Mesenchymal stem cell (in vitro differentiated cells and primary cell): ENCODE data around the gene MISP.
A peak's percentile ranks its signal among the peaks of the same experiment; 100 is the strongest.
"Not testable (repeated sequence)": the region's sequence is repeated elsewhere in the genome, so short reads cannot be mapped to it uniquely, and the experiment has no call there.

Experiments used
- DNase-seq: peaks from one replicate; pipeline ENCODE4 v3.0.0-alpha.2; 2013
- H2AFZ ChIP-seq: one replicate; pipeline ENCODE4 v1.6.1; 2013; ENCODE audit warnings: low read depth, mild to moderate bottlenecking, control low read depth, inconsistent platforms, low read length, moderate library complexity
- H2AK5ac ChIP-seq: 2 replicates; pipeline ENCODE4 v1.6.1; 2013; ENCODE audit warnings: low read length, moderate library complexity, mild to moderate bottlenecking, inconsistent platforms; ENCODE audit not compliant: severe bottlenecking
- H2BK120ac ChIP-seq: one replicate; pipeline ENCODE4 v1.6.1; 2013; ENCODE audit warnings: low read depth, mild to moderate bottlenecking, inconsistent platforms, low read length, moderate library complexity
- H2BK12ac ChIP-seq, 2 experiments: one replicate each; pipeline ENCODE4 v1.6.1; 2013; ENCODE audit warnings: inconsistent platforms in 2 of 2, low read length in 2 of 2, mild to moderate bottlenecking in 2 of 2, moderate library complexity in 2 of 2, control low read depth in 1 of 2
- H2BK15ac ChIP-seq: one replicate; pipeline ENCODE4 v1.6.1; 2013; ENCODE audit warnings: mild to moderate bottlenecking, low read depth, inconsistent platforms; ENCODE audit not compliant: poor library complexity, severe bottlenecking
- H2BK5ac ChIP-seq: 2 replicates; pipeline ENCODE4 v1.6.1; 2013; ENCODE audit warnings: low read depth, mild to moderate bottlenecking, low read length, control low read depth, inconsistent platforms; ENCODE audit not compliant: poor library complexity, severe bottlenecking
- H3K14ac ChIP-seq, 2 experiments: one replicate each; pipeline ENCODE4 v1.6.1; 2013; ENCODE audit warnings: inconsistent platforms in 2 of 2, low read length in 2 of 2, control low read depth in 1 of 2, mild to moderate bottlenecking in 1 of 2, moderate library complexity in 1 of 2
- H3K18ac ChIP-seq, 2 experiments: one replicate each; pipeline ENCODE4 v1.6.1; 2013; ENCODE audit warnings: inconsistent platforms in 2 of 2, low read length in 2 of 2, control low read depth in 1 of 2, low read depth in 1 of 2, mild to moderate bottlenecking in 1 of 2
- H3K23ac ChIP-seq, 2 experiments: one replicate each; pipeline ENCODE4 v1.6.1; 2013; ENCODE audit warnings: inconsistent platforms in 2 of 2, low read length in 2 of 2, mild to moderate bottlenecking in 2 of 2, moderate library complexity in 2 of 2, control low read depth in 1 of 2
- H3K27ac ChIP-seq: 2 replicates; pipeline ENCODE4 v1.5.1; 2013; ENCODE audit warnings: mild to moderate bottlenecking, moderate library complexity, low read length, control low read depth, inconsistent platforms; ENCODE audit not compliant: poor library complexity, severe bottlenecking
- H3K27me3 ChIP-seq, 2 experiments: 2 replicates each; pipeline versions ENCODE4 v1.6.1 to v1.7.0; 2013; ENCODE audit warnings: low read length in 2 of 2, mild to moderate bottlenecking in 2 of 2, moderate library complexity in 2 of 2, control low read depth in 1 of 2, inconsistent platforms in 1 of 2; ENCODE audit not compliant: control insufficient read depth in 1 of 2, insufficient read depth in 1 of 2
- H3K36me3 ChIP-seq, 2 experiments: 2 replicates each; pipeline versions ENCODE4 v1.6.1 to v1.7.0; 2013; ENCODE audit warnings: low read length in 2 of 2, control low read depth in 1 of 2, inconsistent platforms in 1 of 2, low read depth in 1 of 2, mild to moderate bottlenecking in 1 of 2; ENCODE audit not compliant: insufficient read depth in 2 of 2, control insufficient read depth in 1 of 2
- H3K4ac ChIP-seq, 2 experiments: one replicate each; pipeline ENCODE4 v1.6.1; 2013; ENCODE audit warnings: inconsistent platforms in 2 of 2, low read length in 2 of 2, mild to moderate bottlenecking in 2 of 2, moderate library complexity in 2 of 2, control low read depth in 1 of 2, low read depth in 1 of 2
- H3K4me1 ChIP-seq: 2 replicates; pipeline ENCODE4 v1.6.1; 2013; ENCODE audit warnings: low read depth, low read length, control low read depth; ENCODE audit not compliant: control insufficient read depth, insufficient read depth
- H3K4me2 ChIP-seq: 2 replicates; pipeline ENCODE4 v1.6.1; 2013; ENCODE audit warnings: low read length, mild to moderate bottlenecking, inconsistent platforms; ENCODE audit not compliant: poor library complexity, severe bottlenecking
- H3K4me3 ChIP-seq, 2 experiments: 2 replicates each; pipeline versions ENCODE4 v1.5.1 to v1.7.0; 2013; ENCODE audit warnings: low read length in 2 of 2, mild to moderate bottlenecking in 2 of 2, control low read depth in 1 of 2, low read depth in 1 of 2; ENCODE audit not compliant: insufficient read depth in 1 of 2
- H3K79me1 ChIP-seq: replicated peaks from 2 replicates; pipeline ENCODE4 v1.6.1; 2013; ENCODE audit warnings: mild to moderate bottlenecking, control low read depth, low read length, inconsistent platforms; ENCODE audit not compliant: poor library complexity, severe bottlenecking
- H3K9ac ChIP-seq: 2 replicates; pipeline ENCODE4 v1.7.0; 2013; ENCODE audit warnings: mild to moderate bottlenecking, low read length, moderate library complexity
- H3K9me3 ChIP-seq: 2 replicates; pipeline ENCODE4 v1.7.0; 2013; ENCODE audit warnings: mild to moderate bottlenecking, low read length; ENCODE audit not compliant: control insufficient read depth
- H4K8ac ChIP-seq: one replicate; pipeline ENCODE4 v1.6.1; 2013; ENCODE audit warnings: inconsistent platforms, mild to moderate bottlenecking, low read length, moderate library complexity
- H4K91ac ChIP-seq: one replicate; pipeline ENCODE4 v1.6.1; 2013; ENCODE audit warnings: mild to moderate bottlenecking, low read length, inconsistent platforms
- WGBS: methylation state at CpG from one replicate; pipeline ENCODE4 v1.1.7; 2013; ENCODE audit warnings: mixed read lengths; 5-methylcytosine and 5-hydroxymethylcytosine counted together

Gene MISP

DNA sequence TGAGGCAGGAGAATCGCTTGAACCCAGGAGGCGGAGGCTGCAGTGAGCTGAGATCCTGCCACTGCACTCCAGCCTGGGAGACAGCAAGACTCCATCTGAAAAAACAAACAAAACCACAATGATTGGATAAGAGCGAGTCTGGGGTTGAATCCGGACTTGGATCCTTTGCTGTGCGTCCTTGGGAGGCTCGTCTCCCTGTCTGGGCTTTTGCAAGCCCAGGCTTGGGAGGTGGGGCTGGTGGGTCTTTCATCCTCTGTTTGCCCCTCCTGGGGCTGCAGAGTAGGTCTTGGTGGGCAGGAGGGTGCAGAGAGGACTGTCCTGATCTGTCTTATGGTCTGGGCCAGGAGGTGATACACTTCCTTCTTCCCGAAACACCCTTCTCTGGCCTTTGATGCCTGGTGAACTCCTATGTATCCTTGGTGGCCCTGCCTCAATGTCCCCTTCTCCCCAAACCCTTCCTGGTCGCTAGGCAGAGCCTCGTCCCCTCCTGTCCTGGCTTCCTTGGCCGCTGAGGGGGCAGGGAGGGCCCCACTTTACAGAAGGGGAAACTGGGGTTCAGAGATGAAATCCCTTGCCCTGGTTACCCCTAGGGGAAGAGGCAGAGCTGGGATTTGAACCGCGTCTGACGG is 25.3 kb upstream of the MISP start:
- WGBS, result 87% methylated on average over 12 of the region's 13 CpGs
- H3K18ac ChIP-seq, result no peak overlapping the region
- H3K4me2 ChIP-seq, result no peak overlapping the region
- H3K36me3 ChIP-seq, result peaks cover 3 to 46% of the 10 kb centered on the region in 2 experiments
- H3K23ac ChIP-seq, result no peak overlapping the region
- peak overlapping the region; percentile 49 for H4K8ac ChIP-seq
- H3K79me1 ChIP-seq, result peaks cover 25% of the 10 kb centered on the region
- no peak overlapping the region for H2BK120ac ChIP-seq
- no peak overlapping the region for H2BK15ac ChIP-seq
- H3K9ac ChIP-seq, result no peak overlapping the region
- no peak overlapping the region for H2BK12ac ChIP-seq
- peak overlapping the region; percentile 10 for H2AK5ac ChIP-seq
- H4K91ac ChIP-seq, result peak overlapping the region; percentile 68
- H3K27ac ChIP-seq, result no peak overlapping the region
- H2AFZ ChIP-seq, result no peak overlapping the region
- H2BK5ac ChIP-seq, result no peak overlapping the region
- DNase-seq, result no peak
- no peaks in the 10 kb centered on the region for H3K9me3 ChIP-seq
- H3K4me3 ChIP-seq, result no peak overlapping the region
- H3K27me3 ChIP-seq, result no peaks in the 10 kb centered on the region
- H3K4me1 ChIP-seq, result peaks cover 11% of the 10 kb centered on the region
- no peak overlapping the region for H3K4ac ChIP-seq
- no peak overlapping the region for H3K14ac ChIP-seq

GRCh38 chr19:726993-727956 is 23.6 kb upstream of the MISP start:
- no peak overlapping the region for H2BK120ac ChIP-seq
- H2BK12ac ChIP-seq, result no peak overlapping the region
- H2AFZ ChIP-seq, result no peak overlapping the region
- H3K27ac ChIP-seq, result no peak overlapping the region
- no peak overlapping the region for H3K23ac ChIP-seq
- peak overlapping the region; percentile 69 for H4K91ac ChIP-seq
- peaks cover 9% of the 10 kb centered on the region for H3K4me1 ChIP-seq
- no peak overlapping the region for H3K4me3 ChIP-seq
- peak overlapping the region in 1 of 2 experiments; percentile 72 for H3K18ac ChIP-seq
- WGBS, result 86% methylated on average over 40 of the region's 43 CpGs
- no peak overlapping the region for H2BK15ac ChIP-seq
- H4K8ac ChIP-seq, result peak overlapping the region; percentile 81
- H2AK5ac ChIP-seq, result no peak overlapping the region
- H3K9ac ChIP-seq, result no peak overlapping the region
- H3K4ac ChIP-seq, result peak overlapping the region in 1 of 2 experiments; percentile 75
- no peaks in the 10 kb centered on the region for H3K9me3 ChIP-seq
- peak overlapping the region in 1 of 2 experiments; percentile 22 for H3K14ac ChIP-seq
- H3K36me3 ChIP-seq, result peaks cover 6 to 52% of the 10 kb centered on the region in 2 experiments
- DNase-seq, result no peak
- H3K4me2 ChIP-seq, result no peak overlapping the region
- no peaks in the 10 kb centered on the region for H3K27me3 ChIP-seq
- no peak overlapping the region for H2BK5ac ChIP-seq
- peaks cover 22% of the 10 kb centered on the region for H3K79me1 ChIP-seq

DNA sequence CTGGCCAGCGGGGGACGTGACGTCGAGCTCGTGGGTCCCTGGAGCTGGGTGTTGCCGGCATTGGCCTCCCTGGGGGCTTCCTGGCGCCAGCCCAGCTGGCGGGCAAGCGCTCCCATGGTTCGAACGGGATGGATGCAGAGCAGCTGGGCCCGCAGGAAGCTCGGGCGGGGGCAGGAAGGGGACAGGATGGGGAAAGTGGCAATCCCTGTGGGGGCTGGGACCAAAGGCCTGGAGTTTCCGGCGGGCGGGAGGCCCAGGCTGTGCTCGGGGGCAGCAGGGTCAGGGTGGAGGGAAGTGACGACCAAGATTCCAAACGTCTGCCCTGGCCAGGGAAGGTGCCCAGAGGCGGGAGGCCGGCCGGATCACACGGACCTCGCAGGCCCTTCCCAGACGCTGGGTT is 22.9 kb upstream of the MISP start:
- peaks cover 14% of the 10 kb centered on the region for H3K79me1 ChIP-seq
- DNase-seq, result no peak
- H3K18ac ChIP-seq, result peak overlapping the region in 1 of 2 experiments; percentile 72
- peaks cover 3% of the 10 kb centered on the region for H3K4me1 ChIP-seq
- peak overlapping the region in 1 of 2 experiments; percentile 22 for H3K14ac ChIP-seq
- no peak overlapping the region for H3K4me2 ChIP-seq
- no peak overlapping the region for H3K23ac ChIP-seq
- H2BK15ac ChIP-seq, result no peak overlapping the region
- H3K9ac ChIP-seq, result no peak overlapping the region
- H3K4me3 ChIP-seq, result no peak overlapping the region
- H3K36me3 ChIP-seq, result peaks cover 7 to 49% of the 10 kb centered on the region in 2 experiments
- no peak overlapping the region for H2BK5ac ChIP-seq
- peak overlapping the region; percentile 81 for H4K8ac ChIP-seq
- H3K27ac ChIP-seq, result no peak overlapping the region
- no peaks in the 10 kb centered on the region for H3K27me3 ChIP-seq
- no peaks in the 10 kb centered on the region for H3K9me3 ChIP-seq
- 68% methylated on average over 26 of the region's 26 CpGs for WGBS
- peak overlapping the region; percentile 69 for H4K91ac ChIP-seq
- H2AFZ ChIP-seq, result no peak overlapping the region
- H2AK5ac ChIP-seq, result no peak overlapping the region
- no peak overlapping the region for H2BK12ac ChIP-seq
- peak overlapping the region in 1 of 2 experiments; percentile 75 for H3K4ac ChIP-seq
- H2BK120ac ChIP-seq, result no peak overlapping the region

DNA sequence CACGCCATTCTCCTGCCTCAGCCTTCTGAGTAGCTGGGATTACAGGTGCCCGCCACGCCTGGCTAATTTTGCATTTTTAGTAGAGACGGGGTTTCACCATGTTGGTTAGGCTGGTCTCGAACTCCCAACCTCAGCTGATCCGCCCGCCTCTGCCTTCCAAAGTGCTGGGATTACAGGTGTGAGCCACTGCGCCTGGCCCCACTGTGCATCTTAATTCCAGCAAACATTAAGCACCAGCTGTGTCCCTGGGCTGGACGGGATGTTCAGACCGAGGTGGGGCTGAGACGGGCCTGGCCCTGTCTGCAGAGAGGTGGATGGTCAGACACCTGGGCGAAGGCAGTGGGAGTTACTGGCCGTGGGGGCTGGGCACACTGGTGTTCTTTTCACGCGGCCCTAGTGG is 21.3 kb upstream of the MISP start:
- H3K27me3 ChIP-seq, H3K18ac ChIP-seq, H3K4me1 ChIP-seq, H3K9ac ChIP-seq, H2BK5ac ChIP-seq, DNase-seq, H4K8ac ChIP-seq, H3K4ac ChIP-seq, H2AFZ ChIP-seq, H3K4me3 ChIP-seq, H2BK12ac ChIP-seq, H2BK15ac ChIP-seq, H2AK5ac ChIP-seq, H3K23ac ChIP-seq, H2BK120ac ChIP-seq, H3K79me1 ChIP-seq, H3K9me3 ChIP-seq, H3K27ac ChIP-seq, H3K14ac ChIP-seq, H4K91ac ChIP-seq, H3K4me2 ChIP-seq: not testable (repeated sequence)
- 91% methylated on average over 15 of the region's 15 CpGs for WGBS
- H3K36me3 ChIP-seq, result peaks cover 13 to 49% of the 10 kb centered on the region in 2 experiments
